ENCODE measurements around the gene EPM2AIP1.

- TF ChIP-seq POLR2A (IDR thresholded peaks at IDR 0.05), result no peak
- TF ChIP-seq POLR2AphosphoS5 (IDR thresholded peaks at IDR 0.05), result no peak
- no peak for TF ChIP-seq CTCF (IDR thresholded peaks at IDR 0.05 in 8 of 11, conservative IDR thresholded peaks at IDR 0.05 in 3 of 11)
Measured at GRCh38 chr3:36957063-36957462, 35.9 kb downstream of the EPM2AIP1 start.

Measured in spleen (tissue), 7 donors.